ENCODE results near the gene ATRNL1. TPM values are rescaled to one million over a fixed set of nuclear protein-coding genes. Genes with fewer than 3 reads are reported as not detected.

The ATRNL1 gene
- total RNA-seq, 1 donor from 2014 or later: 16.4 TPM

- Histone ChIP-seq H3K9me3 (ENCODE audit: low read depth) (no peaks in the 10 kb centered on the region), H3K4me3 (no peak overlapping the region), H3K79me2 (ENCODE audit: low read depth) (no peaks in the 10 kb centered on the region), H3K4me2 (no peak overlapping the region), H2AFZ (replicated peaks) (no peak overlapping the region), H3K9ac (no peak overlapping the region), H3K27ac (no peak overlapping the region), H3F3A (ENCODE audit: low read depth) (no peaks in the 10 kb centered on the region), H4K20me1 (ENCODE audit: low read depth) (no peaks in the 10 kb centered on the region), H3K36me3 (no peaks in the 10 kb centered on the region), H3K27me3 (no peaks in the 10 kb centered on the region), H3K4me1 (no peaks in the 10 kb centered on the region)
- TF ChIP-seq EZH2 (IDR thresholded peaks at IDR 0.05) (no peak), EZH2phosphoT487 (IDR thresholded peaks at IDR 0.05) (no peak)
- TF ChIP-seq, protein P1, sequence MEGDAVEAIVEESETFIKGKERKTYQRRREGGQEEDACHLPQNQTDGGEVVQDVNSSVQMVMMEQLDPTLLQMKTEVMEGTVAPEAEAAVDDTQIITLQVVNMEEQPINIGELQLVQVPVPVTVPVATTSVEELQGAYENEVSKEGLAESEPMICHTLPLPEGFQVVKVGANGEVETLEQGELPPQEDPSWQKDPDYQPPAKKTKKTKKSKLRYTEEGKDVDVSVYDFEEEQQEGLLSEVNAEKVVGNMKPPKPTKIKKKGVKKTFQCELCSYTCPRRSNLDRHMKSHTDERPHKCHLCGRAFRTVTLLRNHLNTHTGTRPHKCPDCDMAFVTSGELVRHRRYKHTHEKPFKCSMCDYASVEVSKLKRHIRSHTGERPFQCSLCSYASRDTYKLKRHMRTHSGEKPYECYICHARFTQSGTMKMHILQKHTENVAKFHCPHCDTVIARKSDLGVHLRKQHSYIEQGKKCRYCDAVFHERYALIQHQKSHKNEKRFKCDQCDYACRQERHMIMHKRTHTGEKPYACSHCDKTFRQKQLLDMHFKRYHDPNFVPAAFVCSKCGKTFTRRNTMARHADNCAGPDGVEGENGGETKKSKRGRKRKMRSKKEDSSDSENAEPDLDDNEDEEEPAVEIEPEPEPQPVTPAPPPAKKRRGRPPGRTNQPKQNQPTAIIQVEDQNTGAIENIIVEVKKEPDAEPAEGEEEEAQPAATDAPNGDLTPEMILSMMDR (IDR thresholded peaks at IDR 0.05): no peak
- H3K4me3 Mint-ChIP-seq: no peak overlapping the region
- H3K27ac Mint-ChIP-seq: no peak overlapping the region
- no peaks in the 10 kb centered on the region for H3K36me3 Mint-ChIP-seq
- no peaks in the 10 kb centered on the region for H3K4me1 Mint-ChIP-seq
- no peak for DNase-seq (ENCODE audit: low spot score)
- no peaks in the 10 kb centered on the region for H3K9me3 Mint-ChIP-seq
- peaks cover 6% of the 10 kb centered on the region for H3K27me3 Mint-ChIP-seq (ENCODE audit: insufficient read depth, low read depth)
These were observed 821.3 kb downstream of the ATRNL1 start for GRCh38 chr10:115914475-115914874.

GRCh38 chr10:115915429-115915828 lies 822.3 kb downstream of the ATRNL1 start:
- H4K20me1 ChIP-seq (ENCODE audit: low read depth): no peaks in the 10 kb centered on the region
- Mint-ChIP-seq H3K36me3 (no peaks in the 10 kb centered on the region), H3K4me1 (no peaks in the 10 kb centered on the region), H3K4me3 (no peak overlapping the region), H3K27me3 (ENCODE audit: insufficient read depth, low read depth) (peaks cover 2% of the 10 kb centered on the region), H3K9me3 (no peaks in the 10 kb centered on the region), H3K27ac (no peak overlapping the region)
- no peaks in the 10 kb centered on the region for H3K36me3 ChIP-seq
- no peak overlapping the region for H3K4me2 ChIP-seq
- no peak overlapping the region for H2AFZ ChIP-seq (replicated peaks)
- no peak overlapping the region for H3K27ac ChIP-seq
- H3K9me3 ChIP-seq (ENCODE audit: low read depth): no peaks in the 10 kb centered on the region
- H3K4me3 ChIP-seq: no peak overlapping the region
- H3K27me3 ChIP-seq: no peaks in the 10 kb centered on the region
- no peaks in the 10 kb centered on the region for H3K4me1 ChIP-seq
- TF ChIP-seq, protein P1 (IDR thresholded peaks at IDR 0.05): no peak
- TF ChIP-seq EZH2 (IDR thresholded peaks at IDR 0.05): no peak
- TF ChIP-seq EZH2phosphoT487 (IDR thresholded peaks at IDR 0.05): no peak
- no peaks in the 10 kb centered on the region for H3F3A ChIP-seq (ENCODE audit: low read depth)
- DNase-seq (ENCODE audit: low spot score): no peak
- no peaks in the 10 kb centered on the region for H3K79me2 ChIP-seq (ENCODE audit: low read depth)
- no peak overlapping the region for H3K9ac ChIP-seq

DNA sequence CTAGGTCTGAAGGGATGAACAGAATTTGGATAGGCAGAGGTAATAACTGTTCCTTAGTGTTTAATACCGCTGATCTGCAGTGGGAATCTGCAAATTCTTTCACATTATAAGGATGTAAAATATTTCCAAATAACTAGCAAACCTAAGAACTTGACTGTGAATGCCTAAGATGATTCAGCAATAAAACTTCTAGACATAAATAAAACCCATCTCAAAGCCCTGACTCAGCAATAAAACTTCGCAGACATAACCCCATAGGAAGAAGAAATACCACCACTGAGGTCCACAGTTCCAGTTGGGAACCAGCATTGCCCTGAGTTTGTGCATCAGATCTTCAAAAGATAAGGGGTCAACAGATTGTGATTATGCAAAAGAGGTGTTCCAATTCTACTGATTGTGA lies 825.6 kb downstream of the ATRNL1 start:
- no peak for DNase-seq (ENCODE audit: low spot score)
- no peak for TF ChIP-seq EZH2 (IDR thresholded peaks at IDR 0.05)
- TF ChIP-seq EZH2phosphoT487 (IDR thresholded peaks at IDR 0.05): no peak
- TF ChIP-seq, protein P1 (IDR thresholded peaks at IDR 0.05): no peak
- no peak overlapping the region for H3K4me3 ChIP-seq
- no peaks in the 10 kb centered on the region for H3K4me1 Mint-ChIP-seq
- H3K27me3 ChIP-seq: no peaks in the 10 kb centered on the region
- H3F3A ChIP-seq (ENCODE audit: low read depth): no peaks in the 10 kb centered on the region
- no peaks in the 10 kb centered on the region for H3K36me3 ChIP-seq
- no peak overlapping the region for H3K27ac ChIP-seq
- H3K36me3 Mint-ChIP-seq: no peaks in the 10 kb centered on the region
- no peaks in the 10 kb centered on the region for H3K79me2 ChIP-seq (ENCODE audit: low read depth)
- H3K9ac ChIP-seq: no peak overlapping the region
- H3K27ac Mint-ChIP-seq: no peak overlapping the region
- H3K4me1 ChIP-seq: no peaks in the 10 kb centered on the region
- no peaks in the 10 kb centered on the region for H4K20me1 ChIP-seq (ENCODE audit: low read depth)
- H2AFZ ChIP-seq (replicated peaks): no peak overlapping the region
- H3K4me3 Mint-ChIP-seq: no peak overlapping the region
- H3K9me3 Mint-ChIP-seq: no peaks in the 10 kb centered on the region
- H3K27me3 Mint-ChIP-seq (ENCODE audit: insufficient read depth, low read depth): peaks cover 2% of the 10 kb centered on the region
- no peaks in the 10 kb centered on the region for H3K9me3 ChIP-seq (ENCODE audit: low read depth)
- H3K4me2 ChIP-seq: no peak overlapping the region
